HG03565 (cell line): ENCODE measurements around the gene ZNF217.
"Not testable (repeated sequence)": the region's sequence is repeated elsewhere in the genome, so short reads cannot be mapped to it uniquely, and the experiment has no call there.

ENCODE experiments used
- ATAC-seq: cut with Tn5 transposase; IDR thresholded peaks from one replicate; pipeline ENCODE4 v1.9.1; 2021; ENCODE audit warnings: mild to moderate bottlenecking, moderate library complexity; ENCODE audit not compliant: unreplicated experiment

The ZNF217 gene

DNA sequence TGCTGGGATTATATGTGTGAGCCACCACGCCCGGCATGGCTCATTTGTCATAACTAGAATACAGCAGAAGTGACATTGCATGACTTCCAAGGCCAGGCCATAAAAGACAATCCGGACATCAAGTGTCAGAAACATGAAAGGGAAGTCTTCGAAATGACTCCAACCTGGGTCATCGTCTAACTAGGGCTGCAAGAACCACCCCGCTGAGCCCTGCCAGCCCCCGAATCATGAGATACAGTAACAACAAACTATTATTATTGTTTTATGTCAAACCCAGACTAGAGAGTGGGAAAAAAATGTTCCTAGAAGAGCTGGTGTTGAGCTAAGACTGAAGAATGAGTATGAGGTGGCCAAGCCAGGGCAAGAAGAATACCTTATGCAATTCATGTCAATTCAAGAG is 59.6 kb downstream of the ZNF217 start:
- no peak for ATAC-seq

DNA sequence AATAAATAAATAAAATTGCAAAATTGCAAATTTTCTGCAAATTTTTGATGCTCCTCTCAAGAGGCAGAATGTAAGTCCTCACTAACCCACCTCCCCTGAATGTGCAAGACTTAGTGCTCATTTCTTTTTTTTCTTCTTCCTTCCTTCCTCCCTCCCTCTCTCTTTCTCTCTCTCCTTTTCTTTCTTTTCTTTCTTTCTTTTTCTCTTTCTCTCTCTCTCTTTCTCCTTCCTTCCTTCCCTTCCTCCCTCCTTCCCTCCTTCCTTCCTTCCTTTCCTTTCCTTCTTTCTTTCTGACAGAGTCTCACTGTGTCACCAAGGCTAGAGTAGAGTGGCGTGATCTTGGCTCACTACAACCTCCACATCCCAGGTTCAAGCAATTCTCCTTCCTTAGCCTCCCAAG is 60.1 kb downstream of the ZNF217 start:
- ATAC-seq: no peak

DNA sequence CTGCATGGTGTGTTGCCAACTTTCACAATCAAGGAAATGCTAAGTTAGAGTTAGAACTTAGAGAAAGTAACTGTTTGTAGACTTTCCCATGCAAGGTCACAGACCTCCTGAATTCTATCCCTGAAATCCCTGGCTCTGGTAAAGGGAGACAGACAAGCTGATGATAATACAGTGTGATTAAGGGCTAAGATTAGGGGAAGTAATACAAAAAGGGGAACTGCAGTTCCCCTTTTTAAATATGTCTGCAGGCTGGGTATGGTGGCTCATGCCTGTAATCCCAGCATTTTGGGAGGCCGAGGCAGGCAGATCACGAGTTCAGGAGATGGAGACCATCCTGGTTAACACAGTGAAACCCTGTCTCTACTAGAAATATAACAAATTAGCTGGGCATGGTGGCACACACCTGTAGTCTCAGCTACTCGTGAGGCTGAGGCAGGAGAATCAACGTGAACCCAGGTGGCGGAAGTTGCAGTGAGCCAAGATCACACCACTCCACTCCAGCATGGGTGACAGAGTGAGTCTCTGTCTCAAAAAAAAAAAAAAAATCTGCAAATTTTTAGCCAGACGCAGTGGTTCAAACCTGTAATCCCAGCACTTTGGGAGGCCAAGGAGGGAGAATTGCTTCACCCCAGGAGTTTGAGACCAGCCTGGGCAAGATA is 60.9 kb downstream of the ZNF217 start:
- not testable (repeated sequence) for ATAC-seq

DNA sequence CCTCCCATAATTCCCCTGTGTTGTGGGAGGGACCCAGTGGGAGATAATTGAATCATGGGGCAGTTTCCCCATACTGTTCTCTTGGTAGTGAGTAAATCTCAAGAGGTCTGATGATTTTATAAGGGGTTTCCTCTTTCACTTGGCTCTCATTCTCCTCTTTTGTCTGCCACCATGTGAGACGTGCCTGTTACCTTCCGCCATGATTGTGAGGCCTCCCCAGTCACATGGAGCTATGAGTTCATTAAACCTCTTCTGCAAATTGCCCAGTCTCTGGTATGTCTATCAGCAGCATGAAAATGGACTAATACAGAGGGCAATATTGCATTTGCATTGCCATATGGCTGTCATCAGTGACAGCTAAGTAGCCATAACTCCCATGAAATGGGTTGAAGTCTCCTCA is 63.2 kb downstream of the ZNF217 start:
- ATAC-seq: no peak

DNA sequence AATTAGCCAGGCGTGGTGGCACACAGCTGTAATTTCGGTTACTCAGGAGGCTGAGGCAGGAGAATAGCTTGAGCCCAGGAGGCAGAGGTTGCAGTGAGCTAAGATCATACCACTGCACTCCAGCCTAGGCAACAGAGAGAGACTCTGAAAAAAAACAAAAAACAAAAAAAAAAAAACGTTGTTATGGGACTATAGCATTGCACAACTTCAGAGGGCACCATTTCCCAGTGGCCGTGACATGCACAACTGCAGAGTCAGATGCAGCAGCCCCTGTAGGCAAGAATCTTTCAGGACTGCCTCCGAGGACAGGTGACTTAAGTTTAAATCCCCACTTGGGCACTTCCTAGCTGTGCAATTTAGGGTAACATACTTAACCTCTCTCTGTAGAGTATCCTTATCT is 64.0 kb downstream of the ZNF217 start:
- ATAC-seq: no peak

DNA sequence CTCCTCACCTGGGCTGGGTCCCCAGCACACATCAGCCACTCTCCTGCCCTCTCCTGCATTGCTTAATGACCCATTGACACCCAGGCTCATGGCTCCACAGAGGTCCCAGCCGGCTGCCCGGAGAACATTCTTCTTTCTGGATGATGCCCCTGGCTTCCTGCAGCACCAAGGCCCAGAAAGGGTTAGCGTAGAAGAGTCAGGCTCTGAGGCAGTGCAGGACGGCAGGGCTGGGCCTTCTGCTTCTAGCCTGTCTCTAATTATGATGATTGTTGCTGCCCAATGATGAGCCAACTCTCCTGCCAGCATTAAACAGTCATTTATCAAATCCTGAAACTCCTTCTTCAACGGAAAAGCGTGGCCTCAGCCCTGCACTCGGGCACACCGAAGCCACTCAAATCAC is 66.4 kb downstream of the ZNF217 start:
- ATAC-seq: no peak

DNA sequence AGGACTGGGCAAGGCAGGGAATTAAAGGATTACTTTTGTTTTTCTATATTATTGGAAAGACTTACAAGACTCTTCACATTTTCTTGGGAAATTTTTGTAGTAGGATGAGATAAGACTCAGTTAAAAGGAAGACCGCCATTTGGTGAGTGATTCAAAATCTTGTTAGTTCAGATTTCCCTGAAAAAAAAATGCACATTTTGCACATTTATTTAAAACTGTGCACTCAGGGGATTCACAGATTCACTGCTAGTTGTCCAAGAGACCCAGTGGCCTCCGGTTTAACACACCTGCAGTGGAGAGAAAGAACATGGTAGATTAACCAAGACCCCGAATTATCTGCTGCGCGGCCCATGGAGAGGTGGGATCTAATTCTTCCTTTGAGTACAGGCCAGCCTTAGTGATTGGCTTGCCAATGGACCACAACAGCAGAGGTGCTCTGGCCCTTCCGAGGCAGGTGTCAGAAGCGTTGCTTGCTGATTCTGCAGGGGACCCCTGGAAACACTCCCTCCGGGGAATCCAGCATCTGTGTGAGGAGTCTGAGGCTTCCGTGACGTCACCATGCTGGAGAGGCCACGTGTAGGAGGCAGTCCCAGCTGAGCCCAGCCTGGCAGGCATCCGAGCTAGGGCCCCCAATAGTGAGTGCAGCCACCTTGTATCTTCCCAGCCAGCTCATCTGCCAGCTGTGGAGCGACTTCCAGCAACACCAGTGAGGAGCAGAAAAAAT is 68.9 kb downstream of the ZNF217 start:
- ATAC-seq: no peak

DNA sequence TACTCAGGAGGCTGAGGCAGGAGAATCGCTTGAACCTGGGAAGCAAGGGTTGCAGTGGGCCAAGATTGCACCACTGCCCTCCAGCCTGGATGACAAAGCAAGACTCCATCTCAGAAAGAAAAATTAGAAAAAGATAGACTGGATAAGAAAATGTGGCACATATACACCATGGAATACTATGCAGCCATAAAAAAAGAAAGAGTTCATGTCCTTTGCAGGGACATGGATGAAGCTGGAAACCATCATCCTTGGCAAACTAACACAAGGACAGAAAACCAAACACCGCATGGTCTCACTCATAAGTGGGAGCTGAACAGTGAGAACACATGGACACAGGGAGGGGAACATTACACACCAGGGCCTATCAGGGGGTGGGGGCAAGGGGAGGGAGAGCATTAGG is 70.0 kb downstream of the ZNF217 start:
- not testable (repeated sequence) for ATAC-seq

DNA sequence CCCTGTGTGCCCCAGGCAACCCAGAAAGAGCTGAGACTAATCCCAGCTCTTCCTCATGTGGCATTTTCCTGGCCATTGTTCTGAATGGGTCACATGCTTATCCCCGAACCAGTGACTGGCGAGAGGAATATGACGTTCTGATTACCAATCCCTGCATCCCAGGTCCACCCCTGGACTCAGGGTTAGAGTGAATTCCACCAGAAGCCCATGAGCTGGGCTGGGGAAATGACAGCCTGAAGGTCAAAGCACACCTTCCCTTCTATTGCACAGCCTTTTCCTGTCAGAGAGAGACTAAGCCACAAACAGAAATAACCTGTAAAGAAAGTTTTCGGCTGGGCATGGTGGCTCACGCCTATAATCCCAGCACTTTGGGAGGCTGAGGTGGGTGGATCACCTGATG is 70.9 kb downstream of the ZNF217 start:
- ATAC-seq: no peak

DNA sequence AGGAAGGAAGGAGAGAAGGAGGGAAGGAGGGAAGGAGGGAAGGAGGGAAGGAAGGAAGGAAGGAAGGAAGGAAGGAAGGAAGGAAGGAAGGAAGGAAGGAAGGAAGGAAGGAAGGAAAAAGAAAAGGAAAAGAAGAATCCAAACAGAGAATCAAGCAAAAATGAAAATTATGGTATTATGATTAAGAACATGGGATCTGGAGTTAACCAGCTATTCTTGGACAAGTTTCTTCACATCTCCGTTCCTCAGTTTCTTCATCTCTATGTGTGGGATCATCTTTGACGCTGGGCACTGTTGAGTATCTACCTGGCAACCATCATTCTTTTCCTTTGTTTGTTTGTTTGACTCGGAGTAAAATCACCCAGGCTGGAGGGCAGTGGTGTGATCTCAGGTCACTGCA is 71.6 kb downstream of the ZNF217 start:
- ATAC-seq: no peak

DNA sequence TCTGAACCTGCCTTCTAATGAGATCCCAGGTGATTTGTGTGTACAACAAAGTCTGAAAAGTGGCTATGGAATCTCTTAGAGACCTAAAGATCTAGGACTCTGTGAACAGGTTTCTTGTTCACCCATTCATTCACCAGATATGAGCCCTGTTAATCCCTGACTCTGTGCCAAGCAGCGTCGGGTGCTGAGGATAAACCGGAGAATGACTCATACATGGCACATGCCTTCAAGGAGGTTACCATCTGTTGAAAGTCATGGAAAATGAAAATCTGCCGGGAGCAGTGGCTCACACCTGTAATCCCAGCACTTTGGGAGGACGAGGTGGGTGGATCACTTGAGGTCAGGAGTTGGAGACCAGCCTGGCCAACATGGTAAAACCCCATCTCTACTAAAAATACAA is 72.2 kb downstream of the ZNF217 start:
- ATAC-seq: not testable (repeated sequence)

DNA sequence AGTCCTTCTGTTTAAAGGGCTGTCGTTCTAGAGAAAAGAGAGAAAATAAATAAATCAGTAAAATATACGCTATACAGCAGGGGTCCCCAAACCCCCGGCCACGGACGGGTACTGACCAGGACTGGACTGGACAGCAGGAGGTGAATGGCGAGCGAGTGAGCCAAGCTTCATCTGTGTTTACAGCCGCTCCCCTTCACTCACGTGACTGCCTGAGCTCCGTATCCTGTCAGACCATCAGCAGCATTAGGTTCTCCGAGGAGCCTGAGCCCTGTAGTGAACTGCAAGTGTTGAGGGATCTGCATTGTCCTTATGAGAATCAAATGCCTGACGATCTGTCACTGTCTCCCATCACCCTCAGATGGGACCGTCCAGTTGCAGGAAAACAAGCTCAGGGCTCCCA is 76.5 kb downstream of the ZNF217 start:
- no peak for ATAC-seq
